Endodermal cell (in vitro differentiated cells): ENCODE data around the gene TEP1. TPM values are rescaled to one million over a fixed set of nuclear protein-coding genes. Genes with fewer than 3 reads are reported as not detected.
A peak's percentile ranks its signal among the peaks of the same experiment; 100 is the strongest.

Source experiments
- DNase-seq: peaks from one replicate; pipeline ENCODE4 v3.0.0-alpha.2; 2017
- H3K27ac ChIP-seq: 2 replicates; pipeline ENCODE4 v1.5.1; 2013; ENCODE audit warnings: mild to moderate bottlenecking, low read depth, low read length, moderate library complexity
- H3K27me3 ChIP-seq: 2 replicates; pipeline ENCODE4 v1.6.1; 2013; ENCODE audit warnings: mild to moderate bottlenecking, low read length, moderate library complexity; ENCODE audit not compliant: insufficient read depth, control insufficient read depth, poor library complexity, severe bottlenecking
- H3K36me3 ChIP-seq: 2 replicates; pipeline ENCODE4 v1.7.0; 2013; ENCODE audit warnings: mild to moderate bottlenecking, low read length, moderate library complexity; ENCODE audit not compliant: control insufficient read depth, insufficient read depth
- H3K4me1 ChIP-seq: one replicate; pipeline ENCODE4 v1.7.0; 2013; ENCODE audit warnings: low read length; ENCODE audit not compliant: control insufficient read depth, insufficient read depth
- H3K4me3 ChIP-seq: 2 replicates; pipeline ENCODE4 v1.5.1; 2013; ENCODE audit warnings: mild to moderate bottlenecking, low read length, moderate library complexity
- H3K9ac ChIP-seq: 2 replicates; pipeline ENCODE4 v1.6.1; 2013; ENCODE audit warnings: mild to moderate bottlenecking, low read length, moderate library complexity; ENCODE audit not compliant: poor library complexity, severe bottlenecking; ENCODE audit errors: extremely low read depth
- H3K9me3 ChIP-seq: 2 replicates; pipeline ENCODE4 v1.6.1; 2013; ENCODE audit warnings: mild to moderate bottlenecking, low read length, moderate library complexity; ENCODE audit not compliant: control insufficient read depth
- H3K27ac Mint-ChIP-seq: 2 replicates; pipeline ENCODE4 v1.8.0; 2020; ENCODE audit warnings: mixed read lengths
- H3K27me3 Mint-ChIP-seq: 2 replicates; pipeline ENCODE4 v1.8.0; 2021; ENCODE audit warnings: mild to moderate bottlenecking, mixed read lengths; ENCODE audit not compliant: insufficient read depth
- H3K36me3 Mint-ChIP-seq: 2 replicates; pipeline ENCODE4 v1.8.0; 2020; ENCODE audit warnings: low read depth, mixed read lengths
- H3K4me1 Mint-ChIP-seq: 2 replicates; pipeline ENCODE4 v1.8.0; 2020; ENCODE audit warnings: mixed read lengths
- H3K4me3 Mint-ChIP-seq: 2 replicates; pipeline ENCODE4 v1.8.0; 2020; ENCODE audit warnings: mild to moderate bottlenecking, moderate library complexity, mixed read lengths
- H3K9me3 Mint-ChIP-seq: 2 replicates; pipeline ENCODE4 v1.8.0; 2020; ENCODE audit warnings: mild to moderate bottlenecking, mixed read lengths
- CTCF ChIP-seq: fragments of 200-600 bp; sonication (generic); conservative IDR thresholded peaks from 2 replicates; pipeline ENCODE4 v1.5.0; 2021; ENCODE audit warnings: antibody characterized with exemption, mild to moderate bottlenecking
- WGBS, 2 experiments: methylation state at CpG; one replicate each; pipeline versions ENCODE4 v1.1.5 to v1.1.7; 2013; ENCODE audit warnings: missing lambda C conversion rate in 2 of 2, mixed read lengths in 1 of 2; ENCODE audit not compliant: insufficient coverage in 1 of 2, insufficient read length in 1 of 2; 5-methylcytosine and 5-hydroxymethylcytosine counted together
- total RNA-seq, 2 donors: library from RNA; stranded (reverse); fragmentation: NEBNext Ultra II Directional in 1 of 2; extraction: Animal tissue kit (Norgen Biotek cat#: 25700) in 1 of 2; gene quantifications; 2 replicates in 1 of 2; 3 replicates in 1 of 2; pipeline ENCODE4 v1.2.1, GENCODE V29; 2021

Gene TEP1
- total RNA-seq, 2 donors from 2014 or later, result 33.8 to 34.0 TPM

- H3K36me3 Mint-ChIP-seq, result peaks cover 6% of the 10 kb centered on the region
- peaks cover 6% of the 10 kb centered on the region for H3K9me3 Mint-ChIP-seq
- no peak overlapping the region for H3K4me3 Mint-ChIP-seq
- no peaks in the 10 kb centered on the region for H3K9me3 ChIP-seq
- no peak overlapping the region for H3K27ac ChIP-seq
- H3K27me3 Mint-ChIP-seq, result peaks cover 5% of the 10 kb centered on the region
- H3K4me1 Mint-ChIP-seq, result no peaks in the 10 kb centered on the region
- no peak overlapping the region for H3K27ac Mint-ChIP-seq
- H3K27me3 ChIP-seq, result no peaks in the 10 kb centered on the region
- H3K9ac ChIP-seq, result no peak overlapping the region
- H3K4me1 ChIP-seq, result no peaks in the 10 kb centered on the region
- peaks cover 16% of the 10 kb centered on the region for H3K36me3 ChIP-seq
- WGBS, 2 experiments, result 86 to 96% methylated on average over 3 to 5 of the region's 5 CpGs
- TF ChIP-seq CTCF, result peak; percentile 40
- no peak overlapping the region for H3K4me3 ChIP-seq
- no peak for DNase-seq
Observed at GRCh38 chr14:20440882-20441281, 27.6 kb upstream of the TEP1 start.

GRCh38 chr14:20440465-20440864 is 27.2 kb upstream of the TEP1 start:
- Histone ChIP-seq H3K27ac (no peak overlapping the region), H3K9me3 (no peaks in the 10 kb centered on the region), H3K4me3 (no peak overlapping the region), H3K4me1 (no peaks in the 10 kb centered on the region), H3K36me3 (peaks cover 12% of the 10 kb centered on the region), H3K27me3 (no peaks in the 10 kb centered on the region), H3K9ac (no peak overlapping the region)
- H3K9me3 Mint-ChIP-seq, result peaks cover 6% of the 10 kb centered on the region
- DNase-seq, result no peak
- TF ChIP-seq CTCF, result no peak
- H3K36me3 Mint-ChIP-seq, result peaks cover 6% of the 10 kb centered on the region
- no peak overlapping the region for H3K4me3 Mint-ChIP-seq
- H3K27ac Mint-ChIP-seq, result no peak overlapping the region
- peaks cover 10% of the 10 kb centered on the region for H3K27me3 Mint-ChIP-seq
- WGBS, 2 experiments, result 75 to 93% methylated on average over 1 to 5 of the region's 5 CpGs
- H3K4me1 Mint-ChIP-seq, result peaks cover 4% of the 10 kb centered on the region

- Mint-ChIP-seq H3K36me3 (peaks cover 6% of the 10 kb centered on the region), H3K27ac (no peak overlapping the region), H3K4me3 (no peak overlapping the region), H3K4me1 (peaks cover 6% of the 10 kb centered on the region), H3K9me3 (peaks cover 6% of the 10 kb centered on the region), H3K27me3 (peaks cover 12% of the 10 kb centered on the region)
- no peak for TF ChIP-seq CTCF
- Histone ChIP-seq H3K27me3 (no peaks in the 10 kb centered on the region), H3K36me3 (peaks cover 4% of the 10 kb centered on the region), H3K4me1 (no peaks in the 10 kb centered on the region), H3K9ac (no peak overlapping the region), H3K4me3 (no peak overlapping the region), H3K9me3 (no peaks in the 10 kb centered on the region), H3K27ac (no peak overlapping the region)
- WGBS, 2 experiments, result 93 to 97% methylated on average over 5 of the region's 7 CpGs
- DNase-seq, result no peak
Observed at GRCh38 chr14:20438664-20439063, 25.4 kb upstream of the TEP1 start.
